ENCODE results near the gene PNLDC1.

Gene PNLDC1, protein sequence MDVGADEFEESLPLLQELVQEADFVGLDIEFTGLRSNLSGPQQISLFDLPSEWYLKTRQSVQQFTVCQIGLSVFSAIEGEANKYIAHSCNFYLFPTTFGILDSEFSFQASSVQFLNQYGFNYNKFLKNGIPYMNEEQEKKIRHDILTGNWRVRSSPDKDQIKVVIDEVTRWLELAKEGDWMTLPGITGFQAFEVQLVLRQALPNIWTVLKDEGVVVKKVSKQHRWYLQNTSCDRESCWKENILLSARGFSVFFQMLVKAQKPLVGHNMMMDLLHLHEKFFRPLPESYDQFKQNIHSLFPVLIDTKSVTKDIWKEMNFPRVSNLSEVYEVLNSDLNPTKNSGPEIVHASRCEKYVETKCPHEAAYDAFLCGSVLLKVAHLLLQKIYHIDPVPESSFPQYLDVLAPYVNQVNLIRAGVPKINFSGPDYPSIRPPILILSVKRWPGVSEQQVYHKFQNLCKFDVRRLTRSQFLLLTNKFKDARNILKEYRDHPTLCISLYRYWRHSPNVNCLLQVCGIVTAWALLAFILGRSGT

DNA sequence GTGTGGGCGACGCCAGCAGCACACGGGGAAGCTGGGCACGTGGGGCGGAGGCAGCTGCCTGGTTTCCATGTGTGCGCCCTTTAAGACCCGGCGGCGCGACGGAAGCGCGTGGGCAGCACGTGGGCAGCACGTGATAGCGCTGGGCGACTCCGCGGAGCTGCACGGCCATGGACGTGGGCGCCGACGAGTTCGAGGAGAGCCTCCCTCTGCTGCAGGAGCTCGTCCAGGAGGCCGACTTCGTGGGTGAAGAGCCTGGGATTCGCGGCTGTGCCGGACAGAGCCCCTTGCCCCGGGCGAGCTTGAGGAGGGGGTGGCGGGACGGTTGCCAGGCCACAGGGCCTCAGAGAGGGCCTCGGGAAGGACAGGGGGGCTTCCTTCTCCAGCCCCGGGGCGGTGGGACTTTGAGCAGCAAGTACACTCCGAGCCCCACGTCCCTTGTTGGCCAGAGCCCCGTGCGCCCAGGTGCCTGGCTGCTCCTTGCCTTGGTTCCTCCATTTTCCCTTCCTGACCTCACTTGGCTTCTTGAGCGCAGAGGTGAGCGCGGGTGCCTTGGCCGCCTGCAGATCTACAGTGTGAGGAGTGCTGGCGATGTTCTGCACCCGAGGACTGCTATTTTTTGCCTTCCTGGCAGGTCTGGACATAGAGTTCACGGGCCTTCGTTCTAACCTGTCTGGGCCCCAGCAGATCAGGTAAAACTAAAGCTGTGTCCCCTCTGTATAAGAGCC is at the start of gene PNLDC1:
TSS of gene PNLDC1 (plus strand) at position 136 of the 725 bp plus-strand sequence. CDS start at position 168, 32 bp downstream.
- no peak for DNase-seq

DNA sequence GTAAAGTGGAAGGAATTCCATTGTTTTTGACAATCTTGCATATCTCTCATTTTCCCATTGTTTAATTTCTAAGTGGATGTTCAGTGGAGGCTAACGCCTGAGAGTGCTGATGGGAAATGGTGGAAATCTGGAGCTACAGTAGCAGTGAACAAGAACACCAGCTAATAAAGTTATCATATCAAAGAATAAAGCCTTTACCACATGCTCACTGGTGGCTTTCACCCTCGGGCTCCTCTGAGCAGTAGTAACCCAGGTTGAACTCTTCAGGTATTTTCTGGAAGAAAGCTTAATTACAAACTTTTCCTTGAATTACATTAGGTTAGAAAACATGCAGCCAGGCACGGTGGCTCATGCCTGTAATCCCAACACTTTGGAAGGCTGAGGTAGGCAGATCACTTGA is 48.6 kb upstream of the PNLDC1 start:
- DNase-seq: no peak

DNA sequence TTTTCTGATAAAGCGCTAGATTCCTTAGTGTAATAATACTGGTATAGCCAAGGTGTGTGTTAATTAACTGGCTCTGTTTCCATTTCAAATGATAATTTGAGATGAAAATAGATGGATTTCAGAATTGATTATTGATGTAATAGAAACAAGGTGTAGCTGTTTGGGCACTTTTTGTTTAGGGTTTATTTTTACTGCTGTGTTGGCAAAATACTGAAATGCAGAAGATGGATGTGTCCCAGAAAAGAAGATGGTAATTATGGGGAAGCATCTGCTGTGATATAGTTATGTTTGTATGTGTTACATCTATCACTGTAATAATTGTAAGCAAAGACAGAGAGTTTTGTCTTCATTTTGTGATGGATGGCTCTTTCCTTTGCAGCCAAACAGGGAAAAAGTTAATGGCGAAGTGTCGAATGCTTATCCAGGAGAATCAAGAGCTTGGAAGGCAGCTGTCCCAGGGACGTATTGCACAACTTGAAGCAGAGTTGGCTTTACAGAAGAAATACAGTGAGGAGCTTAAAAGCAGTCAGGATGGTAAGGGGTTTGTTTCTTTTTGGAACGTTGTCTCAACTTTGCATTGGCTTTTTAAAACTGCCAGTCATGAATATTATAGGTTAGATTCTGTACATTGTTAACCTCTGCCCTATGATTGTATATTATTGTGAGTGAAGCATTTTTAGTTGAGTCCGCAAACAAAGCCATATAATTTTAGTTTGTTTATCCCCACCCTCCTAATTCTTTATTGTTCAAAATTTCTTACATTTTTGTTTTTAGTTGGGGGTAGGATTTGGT is 46.8 kb upstream of the PNLDC1 start:
- DNase-seq: no peak

DNA sequence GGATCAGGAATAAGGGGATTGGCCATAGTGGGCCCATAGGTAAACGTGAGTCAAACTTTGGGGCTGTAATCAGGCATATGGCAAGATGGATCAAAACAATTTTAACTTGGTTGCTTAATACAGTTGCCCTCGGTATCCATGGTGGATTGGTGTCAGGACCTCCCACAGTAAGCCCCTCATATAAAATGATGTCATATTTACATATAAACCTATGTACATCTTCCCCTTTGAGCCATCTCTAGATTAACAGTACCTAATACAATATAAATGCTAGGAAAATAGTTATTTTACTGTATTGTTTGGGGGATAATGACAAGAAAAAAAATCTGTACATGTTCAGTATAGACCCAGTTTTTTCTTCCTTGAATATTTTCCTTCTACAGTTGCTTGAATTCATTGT is 45.7 kb upstream of the PNLDC1 start:
- no peak for DNase-seq

DNA sequence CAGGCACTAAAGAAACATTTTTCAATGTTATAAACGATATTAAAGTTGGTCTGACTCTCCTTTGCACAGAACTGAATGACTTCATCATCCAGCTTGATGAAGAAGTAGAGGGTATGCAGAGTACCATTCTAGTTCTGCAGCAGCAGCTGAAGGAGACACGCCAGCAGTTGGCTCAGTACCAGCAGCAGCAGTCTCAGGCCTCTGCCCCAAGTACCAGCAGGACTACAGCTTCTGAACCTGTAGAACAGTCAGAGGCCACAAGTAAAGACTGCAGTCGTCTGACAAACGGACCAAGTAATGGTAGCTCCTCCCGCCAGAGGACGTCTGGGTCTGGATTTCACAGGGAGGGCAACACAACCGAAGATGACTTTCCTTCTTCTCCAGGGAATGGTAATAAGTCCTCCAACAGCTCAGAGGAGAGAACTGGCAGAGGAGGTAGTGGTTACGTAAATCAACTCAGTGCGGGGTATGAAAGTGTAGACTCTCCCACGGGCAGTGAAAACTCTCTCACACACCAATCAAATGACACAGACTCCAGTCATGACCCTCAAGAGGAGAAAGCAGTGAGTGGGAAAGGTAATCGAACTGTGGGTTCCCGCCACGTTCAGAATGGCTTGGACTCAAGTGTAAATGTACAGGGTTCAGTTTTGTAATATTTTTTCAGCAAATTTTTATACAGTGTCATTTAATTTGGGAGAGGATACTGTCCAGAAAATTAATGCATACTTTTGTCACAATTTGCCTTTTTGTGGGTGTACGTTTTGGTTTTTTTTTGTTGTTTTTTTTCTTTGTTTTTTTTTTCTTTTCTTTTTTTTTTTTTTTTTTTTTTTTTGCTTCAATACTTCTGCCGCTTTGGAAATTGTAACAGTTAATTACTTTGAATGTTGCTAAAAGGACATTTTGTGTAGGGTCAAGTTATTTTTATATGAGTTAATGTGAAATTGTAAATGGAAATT is 44.8 kb upstream of the PNLDC1 start:
- no peak for DNase-seq

DNA sequence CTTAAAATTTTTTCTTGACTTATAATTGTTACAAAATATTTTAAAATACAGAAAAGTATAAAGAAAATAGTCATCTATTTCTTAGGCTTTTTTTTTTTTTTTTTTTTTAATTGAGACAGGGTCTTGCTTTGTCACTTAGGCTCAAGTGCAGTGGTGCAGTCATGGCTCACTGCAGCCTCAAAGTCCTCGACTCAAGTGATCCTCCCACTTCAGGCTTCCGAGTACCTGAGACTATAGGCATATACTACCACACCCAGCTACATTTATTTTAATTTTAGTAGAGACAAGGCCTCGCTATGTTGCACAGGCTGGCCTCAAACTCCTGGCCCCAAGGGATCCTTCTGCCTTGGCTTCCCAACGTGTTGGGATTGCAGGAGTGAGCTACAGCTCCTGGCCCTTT is 43.6 kb upstream of the PNLDC1 start:
- no peak for DNase-seq

DNA sequence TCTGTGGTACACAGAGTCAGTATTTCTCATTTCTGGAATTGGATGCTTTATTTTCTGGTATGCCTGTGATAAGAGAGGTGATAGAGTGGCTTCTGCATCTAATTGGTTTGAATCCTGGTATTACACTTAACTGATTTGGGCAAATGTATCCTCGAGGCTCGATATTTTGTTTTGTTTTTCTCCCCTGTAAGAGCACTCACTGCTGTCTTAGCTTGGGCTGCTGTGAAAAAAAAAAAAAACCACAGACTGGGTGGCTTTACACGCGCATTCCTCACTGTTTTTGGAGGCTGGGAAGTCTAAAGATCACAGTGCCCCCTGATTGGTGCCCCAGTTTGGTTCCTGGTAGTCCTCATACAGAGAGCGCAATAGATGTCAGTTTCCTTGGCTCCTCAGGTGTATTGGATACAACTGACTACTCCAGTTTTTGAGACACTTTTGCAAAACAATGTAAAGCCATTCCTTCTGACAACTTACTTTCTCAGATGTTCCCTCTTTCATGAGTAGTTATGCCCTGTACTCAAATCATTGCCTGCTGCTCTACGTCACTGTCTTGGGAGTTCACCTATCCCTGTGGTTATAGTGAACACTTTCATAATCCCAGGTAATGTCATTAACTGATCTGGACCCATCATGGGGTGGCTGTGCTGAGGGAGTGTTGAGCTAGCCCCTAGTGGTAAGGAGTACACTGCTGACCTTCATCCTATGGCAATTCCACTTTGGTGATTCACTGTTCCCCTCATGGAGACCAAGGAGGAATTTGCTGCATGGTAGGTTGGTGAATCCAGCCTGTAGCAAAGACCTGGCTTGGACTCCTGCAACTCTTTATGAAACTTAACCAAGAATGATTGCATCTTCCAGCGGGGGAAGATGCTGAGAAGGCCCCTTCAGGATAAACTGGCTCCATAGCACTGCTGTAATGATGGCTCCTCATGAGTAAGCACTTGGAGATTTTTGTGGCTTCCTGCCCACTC is 41.8 kb upstream of the PNLDC1 start:
- DNase-seq: no peak

DNA sequence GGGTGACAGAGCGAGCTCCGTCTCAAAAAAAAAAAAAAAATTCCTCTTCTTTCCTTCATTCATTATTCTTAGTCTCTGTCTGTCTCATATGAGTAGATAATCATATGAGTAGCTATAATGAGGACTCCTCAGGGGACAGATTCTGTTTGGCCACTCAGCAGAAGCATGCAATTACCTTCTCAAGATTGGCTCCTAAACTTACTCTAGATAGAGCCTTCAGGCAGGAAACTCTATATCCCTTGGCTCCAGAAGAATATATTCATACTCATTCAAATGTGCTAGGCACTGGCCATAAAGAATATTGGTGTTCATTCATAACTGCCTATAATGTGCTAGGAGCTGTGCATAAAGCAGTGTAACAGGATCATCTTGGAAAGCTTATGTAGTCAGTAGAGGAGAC is 40.4 kb upstream of the PNLDC1 start:
- DNase-seq: no peak

DNA sequence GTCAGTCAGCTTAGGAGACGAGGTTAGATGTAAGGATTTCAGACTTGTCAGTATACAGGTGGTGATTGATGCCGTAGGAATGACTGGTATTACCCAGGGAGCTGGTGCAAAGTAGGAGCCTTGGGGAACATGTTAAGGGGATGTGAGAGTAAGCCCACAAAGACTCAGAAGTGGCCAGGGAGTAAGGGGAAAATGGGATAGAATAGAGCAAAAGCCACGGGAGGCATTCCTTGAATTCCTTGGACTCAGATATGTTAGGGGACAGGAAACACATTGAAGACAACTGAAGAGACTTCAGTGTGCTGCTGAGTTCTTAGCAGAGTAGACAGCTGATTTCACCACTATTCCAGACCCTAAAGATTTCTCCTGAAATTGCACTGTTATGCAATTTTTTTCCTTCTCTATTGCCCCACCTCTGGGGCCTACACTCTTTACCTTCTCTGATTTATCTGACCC is 39.4 kb upstream of the PNLDC1 start:
- no peak for DNase-seq

DNA sequence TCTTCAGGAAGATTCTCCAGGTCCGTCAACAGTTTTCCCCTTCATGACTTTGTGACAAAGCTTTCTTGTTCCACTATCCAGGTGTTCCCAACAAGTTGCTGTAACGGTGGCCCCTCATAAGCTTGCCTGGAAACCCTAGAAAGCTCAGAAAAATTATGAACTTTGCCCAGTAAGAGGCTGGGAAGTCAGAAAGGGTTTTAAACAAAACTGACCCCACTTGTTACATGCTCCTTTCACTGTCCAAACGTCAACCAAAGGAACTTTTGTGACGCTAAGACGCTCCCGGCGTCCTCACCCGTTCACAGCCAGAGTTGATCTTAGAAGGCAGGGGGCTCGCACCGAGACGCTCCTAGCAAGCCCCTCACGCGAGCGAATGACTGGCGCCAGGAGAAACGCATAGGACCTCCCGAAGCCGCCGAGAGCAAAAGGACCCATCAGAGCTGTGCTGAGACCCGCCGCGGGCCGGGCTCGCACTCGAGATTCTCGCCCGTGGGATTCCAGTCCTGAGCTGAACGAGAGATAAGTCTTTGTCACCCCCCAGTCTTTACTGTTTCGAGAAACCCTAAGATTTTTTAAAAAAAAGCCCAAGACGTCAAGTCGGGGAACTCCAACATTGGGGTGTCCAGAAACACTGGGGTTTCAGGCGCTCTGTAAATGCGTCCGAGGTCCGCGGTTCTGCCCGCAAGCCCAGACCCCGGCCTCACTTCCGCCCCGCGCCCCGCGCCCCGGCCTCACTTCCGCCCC is 38.8 kb upstream of the PNLDC1 start:
- DNase-seq: no peak

DNA sequence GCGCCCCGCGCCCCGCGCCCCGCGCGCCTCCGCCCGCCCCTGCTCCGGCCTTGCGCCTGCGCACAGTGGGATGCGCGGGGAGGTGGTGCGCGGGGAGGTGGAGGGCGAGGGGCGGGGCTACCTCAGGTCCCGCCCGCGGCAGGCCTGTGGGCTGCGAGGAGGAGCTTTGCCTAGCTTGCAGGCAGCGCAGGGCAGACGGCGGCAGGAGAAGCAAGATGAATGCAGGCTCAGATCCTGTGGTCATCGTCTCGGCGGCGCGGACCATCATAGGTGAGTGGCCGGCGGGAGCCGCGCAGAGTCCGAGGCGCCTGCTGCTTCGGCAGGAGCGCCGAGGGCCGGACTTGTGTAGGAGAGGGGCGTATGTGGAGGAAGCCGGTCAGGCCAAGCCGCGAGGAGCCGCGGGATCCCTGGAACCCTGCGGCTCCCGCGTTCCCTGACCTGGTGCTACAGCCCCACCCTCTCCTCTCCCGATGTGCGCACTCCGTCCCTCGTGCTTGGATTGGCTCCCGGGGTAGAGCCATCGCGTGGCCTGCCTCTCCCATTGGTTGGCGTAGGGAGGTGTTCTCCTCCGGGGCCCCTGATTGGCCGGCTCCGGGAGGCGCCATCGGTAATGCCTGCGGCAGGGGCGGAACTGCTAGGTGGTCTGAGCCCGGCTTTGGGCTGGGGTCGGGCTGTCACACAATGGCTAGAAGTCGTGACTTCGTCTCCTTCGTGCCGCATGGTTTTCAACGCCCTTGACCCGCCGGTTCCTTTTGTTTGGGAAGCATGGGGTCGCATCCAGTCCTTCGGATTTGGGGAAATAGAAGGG is 38.0 kb upstream of the PNLDC1 start, which contains the start of gene ACAT2:
TSS of gene ACAT2 (plus strand) at position 173 of the 808 bp plus-strand sequence. CDS start at position 216, 43 bp downstream.
- DNase-seq: peak; percentile 96 to 97

DNA sequence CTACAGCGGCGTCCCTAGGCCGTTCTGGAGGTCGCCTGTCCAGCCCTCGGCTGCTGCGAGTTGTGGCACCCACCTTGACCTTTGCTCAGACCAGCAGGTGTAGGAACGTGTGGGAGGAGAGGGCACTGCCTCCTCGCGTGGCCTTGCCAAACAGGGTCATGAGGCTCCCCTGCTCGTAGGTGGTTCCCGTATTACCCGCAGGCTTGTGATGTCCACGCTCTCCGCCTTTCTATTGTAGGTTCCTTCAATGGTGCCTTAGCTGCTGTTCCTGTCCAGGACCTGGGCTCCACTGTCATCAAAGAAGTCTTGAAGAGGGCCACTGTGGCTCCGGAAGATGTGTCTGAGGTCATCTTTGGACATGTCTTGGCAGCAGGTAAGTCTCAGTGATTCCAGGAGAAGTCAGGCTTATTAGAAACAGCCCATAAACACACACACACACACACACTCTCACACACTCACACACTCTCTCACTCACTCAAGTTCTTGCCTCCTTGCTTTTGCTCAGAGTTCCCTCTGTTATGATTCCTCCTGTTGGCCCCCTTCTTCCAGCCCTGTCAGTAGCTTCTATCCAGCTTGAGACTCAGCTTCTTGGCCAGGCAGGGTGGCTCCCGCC is 37.3 kb upstream of the PNLDC1 start:
- DNase-seq: no peak

DNA sequence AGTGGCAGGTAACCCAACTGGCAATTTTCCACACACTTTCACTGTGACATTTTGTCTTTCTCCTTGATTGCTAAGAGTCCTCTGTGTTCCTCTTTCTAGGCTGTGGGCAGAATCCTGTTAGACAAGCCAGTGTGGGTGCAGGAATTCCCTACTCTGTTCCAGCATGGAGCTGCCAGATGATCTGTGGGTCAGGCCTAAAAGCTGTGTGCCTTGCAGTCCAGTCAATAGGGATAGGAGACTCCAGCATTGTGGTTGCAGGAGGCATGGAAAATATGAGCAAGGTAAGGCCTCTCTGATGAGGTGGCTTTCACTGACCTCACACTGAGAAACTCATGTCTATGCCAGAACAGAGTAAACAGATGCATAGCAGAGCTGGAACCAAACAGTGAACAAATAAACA is 33.2 kb upstream of the PNLDC1 start:
- DNase-seq: no peak

DNA sequence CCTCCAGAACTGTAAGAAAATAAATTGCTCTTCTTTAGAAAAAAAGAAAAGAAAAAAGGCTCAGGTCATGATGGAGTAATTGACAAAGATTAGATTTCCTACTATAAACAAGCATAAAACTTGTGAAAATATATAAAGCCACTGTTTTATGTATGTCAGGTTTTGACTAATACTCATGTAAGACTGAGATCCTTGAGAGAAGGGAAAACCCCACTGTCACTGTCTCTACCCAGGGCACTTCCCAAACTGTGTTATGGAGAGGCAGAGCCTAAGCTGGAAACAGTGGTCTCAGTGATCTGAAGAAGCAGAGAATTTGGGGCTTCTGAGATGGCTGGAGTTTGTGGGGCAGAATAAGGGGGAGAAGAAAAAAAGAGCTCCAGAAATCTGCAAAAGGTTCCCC is 30.6 kb upstream of the PNLDC1 start:
- no peak for DNase-seq

DNA sequence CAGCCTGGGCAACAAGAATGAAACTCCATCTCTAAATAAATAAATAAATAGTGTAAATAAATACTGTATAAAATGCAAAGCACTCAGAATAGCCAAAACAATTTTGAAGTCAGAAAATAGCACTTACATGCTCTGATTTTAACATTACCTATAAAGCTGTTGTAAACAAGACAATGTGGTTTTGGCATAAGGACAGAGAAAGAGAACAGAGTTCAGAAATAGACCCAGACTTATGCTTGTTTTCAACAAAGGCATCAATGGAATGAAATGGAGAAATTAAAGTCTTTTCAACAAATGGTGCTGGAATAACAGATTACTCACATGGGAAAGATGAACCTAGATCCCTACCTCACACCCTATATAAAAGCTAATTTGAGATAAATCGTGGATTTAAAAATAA is 27.9 kb upstream of the PNLDC1 start:
- DNase-seq: no peak

DNA sequence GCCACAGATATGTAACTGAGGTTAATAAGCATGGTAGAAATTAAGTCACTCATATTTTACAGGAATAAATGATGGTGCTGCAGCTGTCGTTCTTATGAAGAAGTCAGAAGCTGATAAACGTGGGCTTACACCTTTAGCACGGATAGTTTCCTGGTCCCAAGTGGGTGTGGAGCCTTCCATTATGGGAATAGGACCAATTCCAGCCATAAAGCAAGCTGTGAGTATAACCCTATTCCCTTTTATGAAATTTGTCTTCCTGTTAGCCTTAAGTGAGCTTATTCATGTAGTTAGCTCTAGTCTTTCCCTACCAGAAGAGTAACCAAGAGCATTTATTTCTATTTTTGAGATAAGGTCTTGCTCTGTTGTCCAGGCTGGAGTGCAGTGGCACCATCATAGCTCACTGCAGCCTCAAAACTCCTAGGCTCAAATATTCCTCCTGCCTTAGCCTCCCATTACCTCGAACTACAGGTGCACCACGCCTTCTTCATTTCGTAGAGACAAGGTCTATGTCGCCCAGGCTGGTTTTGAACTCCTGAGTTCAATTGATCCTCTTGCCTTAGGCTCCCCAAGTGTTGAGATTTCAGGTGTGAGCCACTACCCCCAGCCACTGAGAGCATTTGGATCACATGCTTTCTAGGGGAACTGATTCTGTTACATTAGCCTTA is 22.7 kb upstream of the PNLDC1 start:
- no peak for DNase-seq

DNA sequence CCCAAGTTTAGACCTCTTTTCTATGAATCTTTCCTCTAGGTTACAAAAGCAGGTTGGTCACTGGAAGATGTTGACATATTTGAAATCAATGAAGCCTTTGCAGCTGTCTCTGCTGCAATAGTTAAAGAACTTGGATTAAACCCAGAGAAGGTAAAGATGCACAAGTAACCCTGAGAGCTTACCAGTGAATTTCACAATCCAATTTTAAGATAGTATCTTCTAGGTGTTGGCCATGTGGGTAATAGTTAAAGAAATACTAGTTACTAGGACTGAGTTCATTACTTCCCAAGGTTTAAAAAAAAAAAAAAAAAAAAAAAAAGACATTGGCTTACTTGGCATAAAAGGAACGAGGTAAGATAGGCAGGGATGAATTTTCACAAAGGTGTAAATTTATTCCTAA is 21.9 kb upstream of the PNLDC1 start:
- DNase-seq: no peak
